GM23338 (cell line): ENCODE data around the gene KLKB1.

ENCODE experiments used
- CTCF ChIP-seq, 2 experiments: fragments of 200-600 bp in 1 of 2; sonication (generic) in 1 of 2; conservative IDR thresholded peaks; 2 replicates each; pipeline versions ENCODE4 v1.5.1 to v1.6.1; 2016 to 2017; ENCODE audit warnings: antibody characterized with exemption in 2 of 2, low read depth in 2 of 2, mild to moderate bottlenecking in 2 of 2, moderate library complexity in 1 of 2
- EZH2 ChIP-seq: fragments of 200-600 bp; sonication (generic); IDR thresholded peaks from one replicate; pipeline ENCODE4 v1.8.0; 2017; ENCODE audit warnings: antibody characterized with exemption, mild to moderate bottlenecking, low read depth; ENCODE audit not compliant: unreplicated experiment
- EZH2phosphoT487 ChIP-seq: fragments of 200-600 bp; sonication (generic); IDR thresholded peaks from one replicate; pipeline ENCODE4 v1.8.1; 2018; ENCODE audit warnings: antibody characterized with exemption; ENCODE audit not compliant: unreplicated experiment
- JUNB ChIP-seq: IDR thresholded peaks from one replicate; pipeline ENCODE4 v1.6.1; 2016; ENCODE audit warnings: antibody characterized with exemption; ENCODE audit not compliant: unreplicated experiment
- POLR2AphosphoS5 ChIP-seq: IDR thresholded peaks from 2 replicates; pipeline ENCODE4 v1.6.1; 2016; ENCODE audit warnings: antibody characterized with exemption, low read depth
- ZNF462 ChIP-seq: fragments of 250-450 bp; sonication (Bioruptor Pico); IDR thresholded peaks from 2 replicates; pipeline ENCODE4 v1.5.0; 2020; ENCODE audit warnings: mild to moderate bottlenecking, moderate library complexity
- TF ChIP-seq, protein P1 (sequence below): IDR thresholded peaks from 2 replicates; pipeline ENCODE4 v1.6.1; 2016; ENCODE audit warnings: antibody characterized with exemption
- TF ChIP-seq, protein P2 (sequence below): IDR thresholded peaks from one replicate; pipeline ENCODE4 v1.6.1; 2018; ENCODE audit warnings: antibody characterized with exemption; ENCODE audit not compliant: unreplicated experiment

DNA sequence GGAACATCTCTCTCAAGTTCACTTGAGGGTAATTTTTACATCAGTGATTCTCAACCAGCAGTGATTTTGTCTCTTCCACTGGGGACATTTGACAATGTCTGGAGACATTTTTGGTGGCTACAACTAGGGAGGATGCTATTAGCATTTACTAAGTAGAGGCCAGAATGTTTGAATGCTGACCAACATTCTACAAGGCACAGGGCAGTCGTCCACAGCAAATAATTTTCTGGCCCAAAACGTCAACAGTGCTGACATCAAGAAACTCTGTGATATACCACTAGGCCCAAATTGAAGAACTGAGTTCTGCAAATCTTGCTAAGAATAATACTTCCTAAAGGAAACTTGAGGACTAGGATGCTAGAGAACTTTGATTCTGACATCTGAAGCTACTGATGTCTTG, 7.1 kb downstream of the KLKB1 start:
- no peak for TF ChIP-seq CTCF (conservative IDR thresholded peaks at IDR 0.05; ENCODE audit: low read depth in 2 of 2)
- no peak for TF ChIP-seq EZH2
- no peak for TF ChIP-seq EZH2phosphoT487
- TF ChIP-seq POLR2AphosphoS5 = no peak
- TF ChIP-seq, protein P1, sequence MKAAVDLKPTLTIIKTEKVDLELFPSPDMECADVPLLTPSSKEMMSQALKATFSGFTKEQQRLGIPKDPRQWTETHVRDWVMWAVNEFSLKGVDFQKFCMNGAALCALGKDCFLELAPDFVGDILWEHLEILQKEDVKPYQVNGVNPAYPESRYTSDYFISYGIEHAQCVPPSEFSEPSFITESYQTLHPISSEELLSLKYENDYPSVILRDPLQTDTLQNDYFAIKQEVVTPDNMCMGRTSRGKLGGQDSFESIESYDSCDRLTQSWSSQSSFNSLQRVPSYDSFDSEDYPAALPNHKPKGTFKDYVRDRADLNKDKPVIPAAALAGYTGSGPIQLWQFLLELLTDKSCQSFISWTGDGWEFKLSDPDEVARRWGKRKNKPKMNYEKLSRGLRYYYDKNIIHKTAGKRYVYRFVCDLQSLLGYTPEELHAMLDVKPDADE = no peak
- TF ChIP-seq JUNB = no peak
- TF ChIP-seq, protein P2, sequence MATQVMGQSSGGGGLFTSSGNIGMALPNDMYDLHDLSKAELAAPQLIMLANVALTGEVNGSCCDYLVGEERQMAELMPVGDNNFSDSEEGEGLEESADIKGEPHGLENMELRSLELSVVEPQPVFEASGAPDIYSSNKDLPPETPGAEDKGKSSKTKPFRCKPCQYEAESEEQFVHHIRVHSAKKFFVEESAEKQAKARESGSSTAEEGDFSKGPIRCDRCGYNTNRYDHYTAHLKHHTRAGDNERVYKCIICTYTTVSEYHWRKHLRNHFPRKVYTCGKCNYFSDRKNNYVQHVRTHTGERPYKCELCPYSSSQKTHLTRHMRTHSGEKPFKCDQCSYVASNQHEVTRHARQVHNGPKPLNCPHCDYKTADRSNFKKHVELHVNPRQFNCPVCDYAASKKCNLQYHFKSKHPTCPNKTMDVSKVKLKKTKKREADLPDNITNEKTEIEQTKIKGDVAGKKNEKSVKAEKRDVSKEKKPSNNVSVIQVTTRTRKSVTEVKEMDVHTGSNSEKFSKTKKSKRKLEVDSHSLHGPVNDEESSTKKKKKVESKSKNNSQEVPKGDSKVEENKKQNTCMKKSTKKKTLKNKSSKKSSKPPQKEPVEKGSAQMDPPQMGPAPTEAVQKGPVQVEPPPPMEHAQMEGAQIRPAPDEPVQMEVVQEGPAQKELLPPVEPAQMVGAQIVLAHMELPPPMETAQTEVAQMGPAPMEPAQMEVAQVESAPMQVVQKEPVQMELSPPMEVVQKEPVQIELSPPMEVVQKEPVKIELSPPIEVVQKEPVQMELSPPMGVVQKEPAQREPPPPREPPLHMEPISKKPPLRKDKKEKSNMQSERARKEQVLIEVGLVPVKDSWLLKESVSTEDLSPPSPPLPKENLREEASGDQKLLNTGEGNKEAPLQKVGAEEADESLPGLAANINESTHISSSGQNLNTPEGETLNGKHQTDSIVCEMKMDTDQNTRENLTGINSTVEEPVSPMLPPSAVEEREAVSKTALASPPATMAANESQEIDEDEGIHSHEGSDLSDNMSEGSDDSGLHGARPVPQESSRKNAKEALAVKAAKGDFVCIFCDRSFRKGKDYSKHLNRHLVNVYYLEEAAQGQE = no peak
- TF ChIP-seq ZNF462 = no peak
